ENCODE data around the gene KRTAP1-5. TPM values are rescaled to one million over a fixed set of nuclear protein-coding genes. Genes with fewer than 3 reads are reported as not detected.

The KRTAP1-5 gene
- total RNA-seq, 1 experiment from 2014 or later: not detected

DNA sequence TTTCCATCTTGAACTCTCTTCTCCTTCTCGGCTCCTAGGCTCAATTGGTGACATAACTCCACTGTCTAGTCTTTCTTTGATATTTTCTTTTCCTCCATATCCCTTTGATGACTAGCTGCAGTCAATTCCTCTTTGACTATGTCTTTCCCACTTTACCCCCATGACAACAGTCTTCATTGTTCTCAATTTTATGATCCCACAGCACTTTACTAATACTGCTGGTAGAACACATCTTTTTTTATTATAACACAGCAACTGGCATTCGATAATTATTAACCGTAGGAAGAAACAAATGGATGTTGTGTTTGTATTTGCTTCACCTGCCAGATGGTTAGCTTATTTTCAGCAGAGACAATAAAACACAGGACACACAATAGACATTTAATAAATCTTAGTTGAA lies 34.3 kb downstream of the KRTAP1-5 start:
- no TSS peak for BruUV-seq (replicated peaks)
- in situ Hi-C loops (cut with HindIII; ENCODE audit: low pct_unique_long_range_greater_than_20kb, low sequenced_read_pairs): no loop called here
- intact Hi-C loops (cut with micrococcal nuclease; ENCODE audit: unreplicated experiment): no loop called here
- ChIA-PET CTCF (interaction anchor here (0.9 kb wide), 1 partner anchor 330 kb away, joined by 3 read pairs; no protein-coding TSS in a partner anchor), POLR2A (no interaction called here)
- H3K4me1 ChIP-seq (ENCODE audit: control insufficient read depth, insufficient read depth, low read length): no peaks in the 10 kb centered on the region
- no peak for DNase-seq (ENCODE audit: low read depth, low spot score)
- H3K9me3 ChIP-seq (ENCODE audit: control insufficient read depth, insufficient read depth, low read depth, low read length): no peaks in the 10 kb centered on the region
- no peak overlapping the region for H3K4me3 ChIP-seq (ENCODE audit: low read depth in 2 of 2, low read length in 2 of 2)
- no peaks in the 10 kb centered on the region for H3K36me3 ChIP-seq (ENCODE audit: control insufficient read depth, insufficient read depth, low read length)
- no peak for ATAC-seq
- TF ChIP-seq, protein P1, sequence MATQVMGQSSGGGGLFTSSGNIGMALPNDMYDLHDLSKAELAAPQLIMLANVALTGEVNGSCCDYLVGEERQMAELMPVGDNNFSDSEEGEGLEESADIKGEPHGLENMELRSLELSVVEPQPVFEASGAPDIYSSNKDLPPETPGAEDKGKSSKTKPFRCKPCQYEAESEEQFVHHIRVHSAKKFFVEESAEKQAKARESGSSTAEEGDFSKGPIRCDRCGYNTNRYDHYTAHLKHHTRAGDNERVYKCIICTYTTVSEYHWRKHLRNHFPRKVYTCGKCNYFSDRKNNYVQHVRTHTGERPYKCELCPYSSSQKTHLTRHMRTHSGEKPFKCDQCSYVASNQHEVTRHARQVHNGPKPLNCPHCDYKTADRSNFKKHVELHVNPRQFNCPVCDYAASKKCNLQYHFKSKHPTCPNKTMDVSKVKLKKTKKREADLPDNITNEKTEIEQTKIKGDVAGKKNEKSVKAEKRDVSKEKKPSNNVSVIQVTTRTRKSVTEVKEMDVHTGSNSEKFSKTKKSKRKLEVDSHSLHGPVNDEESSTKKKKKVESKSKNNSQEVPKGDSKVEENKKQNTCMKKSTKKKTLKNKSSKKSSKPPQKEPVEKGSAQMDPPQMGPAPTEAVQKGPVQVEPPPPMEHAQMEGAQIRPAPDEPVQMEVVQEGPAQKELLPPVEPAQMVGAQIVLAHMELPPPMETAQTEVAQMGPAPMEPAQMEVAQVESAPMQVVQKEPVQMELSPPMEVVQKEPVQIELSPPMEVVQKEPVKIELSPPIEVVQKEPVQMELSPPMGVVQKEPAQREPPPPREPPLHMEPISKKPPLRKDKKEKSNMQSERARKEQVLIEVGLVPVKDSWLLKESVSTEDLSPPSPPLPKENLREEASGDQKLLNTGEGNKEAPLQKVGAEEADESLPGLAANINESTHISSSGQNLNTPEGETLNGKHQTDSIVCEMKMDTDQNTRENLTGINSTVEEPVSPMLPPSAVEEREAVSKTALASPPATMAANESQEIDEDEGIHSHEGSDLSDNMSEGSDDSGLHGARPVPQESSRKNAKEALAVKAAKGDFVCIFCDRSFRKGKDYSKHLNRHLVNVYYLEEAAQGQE (IDR thresholded peaks at IDR 0.05; ENCODE audit: insufficient read depth in 1 of 2, low read depth in 2 of 2, low read length in 1 of 2): no peak
- TF ChIP-seq, protein P2, sequence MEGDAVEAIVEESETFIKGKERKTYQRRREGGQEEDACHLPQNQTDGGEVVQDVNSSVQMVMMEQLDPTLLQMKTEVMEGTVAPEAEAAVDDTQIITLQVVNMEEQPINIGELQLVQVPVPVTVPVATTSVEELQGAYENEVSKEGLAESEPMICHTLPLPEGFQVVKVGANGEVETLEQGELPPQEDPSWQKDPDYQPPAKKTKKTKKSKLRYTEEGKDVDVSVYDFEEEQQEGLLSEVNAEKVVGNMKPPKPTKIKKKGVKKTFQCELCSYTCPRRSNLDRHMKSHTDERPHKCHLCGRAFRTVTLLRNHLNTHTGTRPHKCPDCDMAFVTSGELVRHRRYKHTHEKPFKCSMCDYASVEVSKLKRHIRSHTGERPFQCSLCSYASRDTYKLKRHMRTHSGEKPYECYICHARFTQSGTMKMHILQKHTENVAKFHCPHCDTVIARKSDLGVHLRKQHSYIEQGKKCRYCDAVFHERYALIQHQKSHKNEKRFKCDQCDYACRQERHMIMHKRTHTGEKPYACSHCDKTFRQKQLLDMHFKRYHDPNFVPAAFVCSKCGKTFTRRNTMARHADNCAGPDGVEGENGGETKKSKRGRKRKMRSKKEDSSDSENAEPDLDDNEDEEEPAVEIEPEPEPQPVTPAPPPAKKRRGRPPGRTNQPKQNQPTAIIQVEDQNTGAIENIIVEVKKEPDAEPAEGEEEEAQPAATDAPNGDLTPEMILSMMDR (IDR thresholded peaks at IDR 0.05): no peak
- no peak for TF ChIP-seq POLR2AphosphoS5 (IDR thresholded peaks at IDR 0.05; ENCODE audit: low read depth, low read length)
- no peak for TF ChIP-seq SIN3A (IDR thresholded peaks at IDR 0.05; ENCODE audit: borderline replicate concordance, insufficient read depth, low read depth, low read length)
- no peak for TF ChIP-seq TCF7L2 (IDR thresholded peaks at IDR 0.05; ENCODE audit: low read depth, low read length)
- H3K27me3 ChIP-seq (ENCODE audit: control insufficient read depth, insufficient read depth, low read length): peaks cover 13% of the 10 kb centered on the region
- no peak overlapping the region for H3K27ac ChIP-seq (ENCODE audit: low read length)

DNA sequence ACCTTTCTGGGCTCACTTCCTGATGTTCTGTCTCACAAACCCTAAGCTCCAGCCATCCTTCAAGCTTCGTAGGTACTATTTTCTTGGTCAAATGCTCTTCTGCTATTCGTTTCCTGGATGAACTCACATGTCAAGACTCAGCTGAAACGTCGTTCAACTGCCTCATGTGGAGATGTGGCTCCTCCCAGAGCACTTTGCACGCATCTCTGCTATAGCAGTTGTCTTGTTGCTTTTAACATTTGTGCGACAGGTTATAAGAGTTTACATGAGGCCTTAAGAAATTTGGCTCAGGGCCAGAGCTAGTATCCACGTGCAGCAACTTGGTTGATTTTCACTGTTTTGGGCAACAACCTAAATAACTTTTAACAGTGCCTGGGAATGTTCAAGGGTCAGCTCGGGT lies 40.1 kb downstream of the KRTAP1-5 start:
- TF ChIP-seq, protein P2 (IDR thresholded peaks at IDR 0.05): no peak
- TF ChIP-seq TCF7L2 (IDR thresholded peaks at IDR 0.05; ENCODE audit: low read depth, low read length) (no peak), POLR2AphosphoS5 (IDR thresholded peaks at IDR 0.05; ENCODE audit: low read depth, low read length) (no peak), SIN3A (IDR thresholded peaks at IDR 0.05; ENCODE audit: borderline replicate concordance, insufficient read depth, low read depth, low read length) (no peak)
- TF ChIP-seq, protein P1 (IDR thresholded peaks at IDR 0.05; ENCODE audit: insufficient read depth in 1 of 2, low read depth in 2 of 2, low read length in 1 of 2): no peak
- DNase-seq (ENCODE audit: low read depth, low spot score): no peak
- intact Hi-C loops (cut with micrococcal nuclease; ENCODE audit: unreplicated experiment): no loop called here
- Histone ChIP-seq H3K27ac (ENCODE audit: low read length) (no peak overlapping the region), H3K27me3 (ENCODE audit: control insufficient read depth, insufficient read depth, low read length) (0 out of 2 replicates have a peak, but pooled peaks cover 4% of the 10 kb centered on the region), H3K4me3 (ENCODE audit: low read depth in 2 of 2, low read length in 2 of 2) (no peak overlapping the region), H3K9me3 (ENCODE audit: control insufficient read depth, insufficient read depth, low read depth, low read length) (no peaks in the 10 kb centered on the region), H3K36me3 (ENCODE audit: control insufficient read depth, insufficient read depth, low read length) (no peaks in the 10 kb centered on the region), H3K4me1 (ENCODE audit: control insufficient read depth, insufficient read depth, low read length) (no peaks in the 10 kb centered on the region)
- in situ Hi-C loops (cut with HindIII; ENCODE audit: low pct_unique_long_range_greater_than_20kb, low sequenced_read_pairs): no loop called here
- no peak for ATAC-seq
- POLR2A ChIA-PET: no interaction called here
- CTCF ChIA-PET: no interaction called here
- no TSS peak for BruUV-seq (replicated peaks)
